ENCODE measurements around the gene SHKBP1.
A peak's percentile ranks its signal among the peaks of the same experiment; 100 is the strongest.

The SHKBP1 gene

DNA sequence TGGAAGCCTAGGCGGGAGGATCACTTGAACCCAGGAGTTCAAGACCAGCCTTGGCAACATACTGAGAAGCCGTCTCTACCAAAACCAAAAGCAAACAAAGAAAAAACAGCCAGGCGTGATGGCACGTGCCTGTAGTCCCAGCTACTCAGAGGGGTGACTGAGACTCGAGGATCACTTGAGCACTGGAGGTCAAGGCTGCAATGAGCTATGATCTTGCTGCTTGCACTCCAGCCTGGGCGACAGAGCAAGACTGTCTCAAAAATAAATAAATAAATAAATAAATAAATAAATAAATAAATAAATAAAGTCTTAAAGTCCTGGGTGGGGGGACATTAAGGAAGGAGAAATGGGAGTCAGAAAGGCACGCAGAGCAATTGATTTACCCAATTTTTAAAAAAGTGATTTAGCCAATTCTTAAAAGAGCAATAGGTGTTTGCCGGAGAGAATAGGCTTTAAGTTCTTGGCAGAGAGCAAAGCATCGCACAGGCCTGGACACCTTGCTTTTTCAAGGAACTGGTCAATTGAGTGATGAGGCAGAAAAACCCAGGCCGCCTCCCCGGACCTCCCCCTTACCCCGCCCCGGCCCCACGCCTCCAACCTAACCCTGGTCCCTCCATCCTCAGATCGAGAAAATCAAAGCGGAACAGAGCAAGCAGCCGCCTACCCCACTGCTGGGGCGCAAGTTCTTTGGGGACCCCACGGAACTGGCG is 9.5 kb upstream of the SHKBP1 start:
- TF ChIP-seq ZNF274 (IDR thresholded peaks at IDR 0.05; ENCODE audit: low read depth, low read length) = no peak
- H3K4me3 ChIP-seq (ENCODE audit: low read length) = no peak overlapping the region

DNA sequence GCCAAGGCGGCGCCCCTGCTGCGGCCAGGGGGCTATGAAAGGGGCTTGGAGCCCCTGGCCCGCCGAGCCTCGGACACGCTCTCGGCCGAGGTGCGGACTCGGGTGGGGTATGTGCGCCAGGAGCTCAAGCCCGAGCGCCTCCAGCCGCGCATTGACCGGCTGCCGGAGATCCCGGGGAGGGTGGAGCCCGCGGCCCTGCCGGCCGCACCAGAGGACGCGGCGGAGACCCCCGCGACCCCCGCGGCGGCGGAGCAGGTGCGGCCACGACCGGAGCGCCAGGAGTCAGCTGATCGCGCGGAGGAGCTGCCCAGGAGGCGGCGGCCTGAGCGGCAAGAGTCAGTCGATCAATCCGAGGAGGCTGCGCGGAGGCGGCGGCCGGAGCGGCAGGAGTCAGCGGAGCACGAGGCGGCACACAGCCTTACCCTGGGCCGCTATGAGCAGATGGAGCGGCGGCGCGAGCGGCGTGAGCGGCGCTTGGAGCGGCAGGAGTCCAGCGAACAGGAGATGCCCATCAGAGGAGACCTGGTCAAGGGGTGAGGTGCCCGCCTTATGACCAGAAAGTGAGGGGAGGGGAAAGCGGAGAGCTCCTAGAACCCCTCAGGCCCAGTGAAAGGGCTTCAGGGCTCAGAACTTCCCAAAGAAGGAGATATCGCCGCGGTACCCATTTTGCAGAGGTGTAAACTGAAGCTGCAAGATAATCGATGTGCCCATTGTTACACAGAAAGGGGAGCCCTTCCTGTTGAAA is 8.8 kb upstream of the SHKBP1 start:
- no peak overlapping the region for H3K4me3 ChIP-seq (ENCODE audit: low read length)
- TF ChIP-seq ZNF274 (IDR thresholded peaks at IDR 0.05; ENCODE audit: low read depth, low read length) = no peak

DNA sequence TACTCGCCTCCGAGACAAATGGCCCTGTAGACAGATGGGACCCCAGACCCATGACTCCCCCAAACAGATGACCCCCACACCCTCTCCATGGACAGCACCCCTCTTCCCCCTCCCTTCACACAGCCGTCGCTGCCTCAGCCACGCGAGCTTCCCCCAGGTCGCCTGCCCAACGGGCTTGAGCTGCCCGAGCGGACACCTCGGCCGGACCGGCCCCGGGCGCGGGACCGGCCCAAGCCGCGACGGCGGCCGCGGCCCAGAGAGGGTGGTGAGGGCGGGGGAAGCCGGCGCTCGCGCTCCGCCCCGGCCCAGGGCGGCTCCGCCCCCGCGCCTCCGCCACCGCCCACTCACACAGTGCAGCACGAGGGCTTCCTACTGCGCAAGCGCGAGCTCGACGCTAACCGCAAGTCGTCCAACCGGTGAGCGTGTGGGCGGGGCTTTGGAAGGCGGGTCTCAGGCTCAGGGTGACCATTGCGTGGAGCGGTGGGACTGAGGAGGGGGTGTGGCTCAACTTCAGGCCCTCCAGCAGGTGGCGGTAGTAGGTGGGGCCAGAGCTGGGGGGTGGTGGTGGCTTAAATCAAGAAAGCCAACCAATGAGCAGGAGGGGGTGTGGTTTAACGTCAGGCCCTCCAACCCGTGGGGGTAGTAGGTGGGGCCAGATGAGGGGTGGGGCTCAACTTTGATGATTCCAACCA is 6.2 kb upstream of the SHKBP1 start:
- no peak for TF ChIP-seq ZNF274 (IDR thresholded peaks at IDR 0.05; ENCODE audit: low read depth, low read length)

DNA sequence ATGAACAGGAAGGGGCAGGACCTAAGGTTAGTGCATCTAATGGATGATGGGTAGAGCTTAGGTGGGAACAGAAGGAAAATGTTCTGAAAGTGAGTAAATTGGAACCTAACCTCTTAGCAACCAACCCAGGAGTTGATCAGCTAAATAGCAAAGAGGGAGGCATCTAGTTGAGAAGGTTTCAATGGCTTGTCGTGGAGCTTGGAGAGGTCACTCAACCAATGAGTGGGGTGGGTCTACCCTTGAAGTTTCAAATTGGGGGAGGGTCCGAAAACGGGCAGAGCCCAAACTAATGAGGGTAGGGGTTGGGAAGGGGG is 5.7 kb upstream of the SHKBP1 start:
- no peak for TF ChIP-seq ZNF274 (IDR thresholded peaks at IDR 0.05; ENCODE audit: low read depth, low read length)

More for the DNA sequence above, 6.2 kb upstream of the SHKBP1 start:
- H3K4me3 ChIP-seq (ENCODE audit: low read length) = peak overlapping the region; percentile 18; the same call in 1 of the 2 replicates

DNA sequence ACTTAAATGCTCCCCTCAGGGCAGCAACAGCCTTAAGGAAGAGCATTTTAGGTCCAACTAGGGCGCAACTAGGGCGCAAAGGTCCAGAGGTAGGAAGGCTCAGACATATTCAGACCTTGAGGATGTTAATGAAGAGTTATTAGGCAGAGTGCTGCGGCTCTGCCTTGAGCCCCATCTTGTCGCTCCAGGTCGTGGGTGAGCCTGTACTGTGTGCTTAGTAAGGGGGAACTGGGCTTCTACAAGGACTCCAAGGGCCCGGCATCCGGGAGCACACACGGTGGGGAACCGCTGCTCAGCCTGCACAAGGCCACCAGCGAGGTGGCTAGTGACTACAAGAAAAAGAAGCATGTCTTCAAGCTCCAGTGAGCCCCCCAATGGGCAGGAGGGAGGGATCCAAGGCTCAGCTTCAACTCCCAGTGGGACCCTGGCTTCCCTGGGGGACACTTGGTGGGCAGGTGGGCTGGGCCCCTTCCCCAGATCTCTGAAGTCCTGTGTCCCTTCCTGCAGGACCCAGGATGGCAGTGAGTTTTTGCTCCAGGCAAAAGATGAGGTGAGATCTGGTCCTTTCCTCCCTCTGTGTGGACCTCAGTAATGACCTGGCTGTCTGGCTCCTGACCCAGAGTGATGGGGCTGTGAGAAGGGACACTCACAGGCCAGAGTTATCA is 4.7 kb upstream of the SHKBP1 start:
- TF ChIP-seq ZNF274 (IDR thresholded peaks at IDR 0.05; ENCODE audit: low read depth, low read length) = no peak
- no peak overlapping the region for H3K4me3 ChIP-seq (ENCODE audit: low read length)

More for the DNA sequence above, 5.7 kb upstream of the SHKBP1 start:
- no peak overlapping the region; the same call in 1 of the 2 replicates for H3K4me3 ChIP-seq (ENCODE audit: low read length)

DNA sequence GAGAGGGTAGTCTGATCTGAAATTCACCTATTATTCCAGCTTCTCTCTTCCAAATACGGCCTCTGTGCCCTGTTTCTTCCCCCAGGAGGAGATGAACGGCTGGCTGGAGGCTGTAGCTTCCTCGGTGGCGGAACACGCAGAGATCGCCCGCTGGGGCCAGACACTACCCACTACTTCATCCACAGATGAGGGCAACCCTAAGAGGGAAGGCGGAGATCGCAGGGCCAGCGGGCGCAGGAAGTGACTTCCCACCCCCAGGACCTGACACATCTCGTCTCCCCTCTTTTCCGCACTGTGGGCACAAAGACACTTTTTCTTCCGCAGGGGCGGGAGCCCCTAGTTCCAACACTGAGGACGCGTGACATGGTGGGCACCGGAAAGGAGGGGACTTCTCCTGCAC is 1.3 kb upstream of the SHKBP1 start:
- no peak overlapping the region for H3K4me3 ChIP-seq (ENCODE audit: low read length)
- no peak for TF ChIP-seq ZNF274 (IDR thresholded peaks at IDR 0.05; ENCODE audit: low read depth, low read length)

DNA sequence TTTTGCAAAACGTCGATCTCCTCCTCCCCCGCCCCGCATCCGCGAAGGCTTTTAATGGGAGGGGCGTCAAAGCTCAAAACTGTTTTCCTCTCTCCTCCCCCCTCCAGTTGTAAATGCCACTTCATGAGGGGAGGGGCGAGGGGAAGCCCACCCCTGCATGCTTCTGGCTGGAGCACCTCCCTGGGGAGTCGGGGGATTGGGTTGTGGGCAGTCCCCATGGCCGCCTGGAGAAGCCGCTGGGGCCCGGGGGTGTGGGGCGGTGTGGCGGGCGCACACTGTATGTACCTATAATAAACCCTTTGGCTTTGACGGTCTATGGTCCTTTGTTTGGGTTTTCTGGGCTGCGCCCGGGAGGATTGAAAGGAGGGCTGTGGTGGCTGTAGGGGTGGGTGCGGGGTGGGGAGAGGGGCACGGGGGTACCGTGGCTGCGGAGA is 505 bp upstream of the SHKBP1 start:
- peak overlapping the region; percentile 91 for H3K4me3 ChIP-seq (ENCODE audit: low read length)
- TF ChIP-seq ZNF274 (IDR thresholded peaks at IDR 0.05; ENCODE audit: low read depth, low read length) = no peak

DNA sequence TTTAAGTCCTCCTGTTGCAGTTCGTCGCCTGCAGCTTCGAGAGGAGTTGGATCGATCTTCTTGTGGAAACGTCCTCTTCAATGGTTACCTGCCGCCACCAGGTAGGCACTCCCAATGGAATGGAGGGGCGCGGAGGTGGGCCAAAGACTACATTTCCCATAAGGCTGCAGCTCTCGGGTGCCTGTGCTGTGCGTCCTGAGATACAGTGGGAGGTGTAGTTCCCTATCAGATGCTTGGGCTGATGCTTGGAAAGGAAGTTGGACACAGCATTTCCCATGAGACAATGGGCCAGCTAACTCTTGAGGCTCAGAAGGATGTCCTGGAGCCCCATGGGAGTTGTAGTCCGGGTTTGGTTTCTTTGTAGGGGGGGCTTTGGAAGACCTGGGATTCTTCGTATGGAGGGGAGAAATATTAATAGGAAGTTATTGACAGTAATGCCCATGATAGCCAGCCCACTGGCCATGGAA is 1.8 kb downstream of the SHKBP1 start:
- no peak for TF ChIP-seq ZNF274 (IDR thresholded peaks at IDR 0.05; ENCODE audit: low read depth, low read length)

DNA sequence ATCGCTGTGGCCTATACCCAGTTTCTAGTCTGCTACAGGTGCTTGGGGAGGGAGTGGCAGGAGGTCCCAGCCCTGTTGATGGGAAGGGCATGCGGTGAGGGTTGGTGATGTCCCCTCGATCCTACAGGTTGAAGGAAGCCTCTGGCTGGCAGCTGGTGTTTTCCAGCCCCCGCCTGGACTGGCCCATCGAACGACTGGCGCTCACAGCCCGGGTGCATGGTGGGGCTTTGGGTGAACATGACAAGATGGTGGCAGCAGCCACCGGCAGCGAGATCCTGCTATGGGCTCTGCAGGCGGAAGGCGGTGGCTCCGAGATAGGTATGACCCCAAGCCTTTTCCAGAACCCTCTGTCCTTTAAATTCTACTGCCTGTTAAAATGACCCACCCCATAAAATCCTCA is 3.9 kb downstream of the SHKBP1 start:
- TF ChIP-seq ZNF274 (IDR thresholded peaks at IDR 0.05; ENCODE audit: low read depth, low read length) = no peak
- no peak overlapping the region for H3K4me3 ChIP-seq (ENCODE audit: low read length)

More for the DNA sequence above, 1.8 kb downstream of the SHKBP1 start:
- no peak overlapping the region for H3K4me3 ChIP-seq (ENCODE audit: low read length)

DNA sequence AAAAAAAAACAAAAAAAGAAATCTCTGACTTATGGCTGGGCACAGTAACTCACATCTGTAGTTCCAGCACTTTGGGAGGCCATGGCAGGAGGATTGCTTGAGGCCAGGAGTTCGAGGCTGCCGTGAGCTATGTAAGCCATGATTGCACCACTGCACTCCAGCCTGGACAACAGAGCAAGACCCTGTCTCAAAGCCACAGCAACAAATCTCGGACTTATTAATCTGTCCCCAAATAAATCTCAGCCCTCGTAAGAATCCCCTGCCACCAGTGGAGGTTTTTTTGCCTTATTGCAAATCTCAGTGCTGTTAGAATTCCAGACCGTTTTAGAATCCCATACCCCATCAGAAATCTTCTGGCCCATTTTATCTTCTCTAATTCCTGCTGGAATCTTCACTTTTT is 4.9 kb downstream of the SHKBP1 start:
- TF ChIP-seq ZNF274 (IDR thresholded peaks at IDR 0.05; ENCODE audit: low read depth, low read length) = no peak
- H3K4me3 ChIP-seq (ENCODE audit: low read length) = no peak overlapping the region

DNA sequence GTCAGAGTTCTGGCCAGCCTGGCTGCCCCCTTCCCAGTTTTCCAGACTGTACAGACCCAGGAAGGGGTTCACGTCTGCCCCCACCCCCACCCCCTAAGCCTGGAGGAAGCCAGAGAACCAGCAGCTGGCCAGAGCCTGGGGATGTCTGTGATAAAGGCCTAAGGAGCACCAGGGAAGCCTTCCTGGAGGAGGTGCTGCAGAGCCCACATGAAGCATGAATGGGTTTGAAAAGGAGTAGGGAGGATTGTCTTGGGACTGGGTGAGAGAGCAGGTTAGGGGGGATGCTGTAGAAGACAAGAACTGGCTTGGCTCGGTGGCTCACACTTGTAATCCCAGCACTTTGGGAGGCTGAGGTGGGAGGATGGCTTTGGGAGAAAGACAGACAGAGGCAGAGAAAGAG is 5.8 kb downstream of the SHKBP1 start:
- no peak for TF ChIP-seq ZNF274 (IDR thresholded peaks at IDR 0.05; ENCODE audit: low read depth, low read length)

DNA sequence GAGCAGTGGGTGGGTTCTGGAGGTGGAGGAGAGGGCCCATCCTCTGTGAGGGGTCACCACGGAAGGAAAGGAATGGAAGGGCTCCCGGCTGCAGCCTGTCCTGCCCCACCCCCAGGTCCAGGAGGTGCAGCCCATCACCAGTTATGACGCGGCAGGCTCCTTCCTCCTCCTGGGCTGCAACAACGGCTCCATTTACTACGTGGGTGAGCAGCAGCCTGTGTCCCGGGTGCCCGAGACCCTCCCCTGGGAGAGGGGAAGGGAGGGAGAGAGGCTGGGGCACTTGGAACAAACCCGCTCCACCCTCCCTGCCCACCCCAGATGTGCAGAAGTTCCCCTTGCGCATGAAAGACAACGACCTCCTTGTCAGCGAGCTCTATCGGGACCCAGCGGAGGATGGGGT is 6.6 kb downstream of the SHKBP1 start:
- no peak overlapping the region for H3K4me3 ChIP-seq (ENCODE audit: low read length)
- no peak for TF ChIP-seq ZNF274 (IDR thresholded peaks at IDR 0.05; ENCODE audit: low read depth, low read length)

More for the DNA sequence above, 5.8 kb downstream of the SHKBP1 start:
- H3K4me3 ChIP-seq (ENCODE audit: low read length) = no peak overlapping the region

DNA sequence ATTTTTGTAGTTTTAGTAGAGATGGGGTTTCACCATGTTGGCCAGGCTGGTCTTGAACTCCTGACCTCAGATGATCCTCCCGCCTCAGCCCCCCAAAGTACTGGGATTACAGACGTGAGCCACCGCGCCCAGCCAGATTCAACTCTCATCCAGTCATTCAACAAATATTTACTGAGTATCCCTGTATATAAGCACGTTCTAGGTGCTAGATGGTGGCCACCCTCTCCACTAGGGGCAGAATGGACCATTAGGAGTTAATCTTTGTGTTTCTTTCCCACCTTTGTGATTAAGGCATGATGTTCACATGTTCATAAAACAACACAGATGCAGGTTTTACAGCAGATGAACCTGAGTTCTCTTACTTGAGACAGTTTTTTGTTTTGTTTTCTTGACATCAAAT is 7.3 kb downstream of the SHKBP1 start:
- no peak overlapping the region for H3K4me3 ChIP-seq (ENCODE audit: low read length)
- TF ChIP-seq ZNF274 (IDR thresholded peaks at IDR 0.05; ENCODE audit: low read depth, low read length) = no peak
